Progenitor cell of endocrine pancreas (in vitro differentiated cells): ENCODE results near the gene HBG2. TPM values are rescaled to one million over a fixed set of nuclear protein-coding genes. Genes with fewer than 3 reads are reported as not detected.
"Not testable (repeated sequence)": the region's sequence is repeated elsewhere in the genome, so short reads cannot be mapped to it uniquely, and the experiment has no call there.

ENCODE experiments used
- DNase-seq: peaks from one replicate; pipeline ENCODE4 v3.0.0; 2021; ENCODE audit warnings: low spot score; ENCODE audit not compliant: unreplicated experiment
- H3K27ac Mint-ChIP-seq: 2 replicates; pipeline ENCODE4 v1.8.0; 2021; ENCODE audit warnings: mild to moderate bottlenecking, moderate library complexity, mixed read lengths
- H3K27me3 Mint-ChIP-seq: 2 replicates; pipeline ENCODE4 v1.8.0; 2021; ENCODE audit warnings: mixed read lengths
- H3K36me3 Mint-ChIP-seq: 2 replicates; pipeline ENCODE4 v1.8.0; 2022; ENCODE audit warnings: mixed read lengths; ENCODE audit not compliant: insufficient read depth
- H3K4me1 Mint-ChIP-seq: 2 replicates; pipeline ENCODE4 v1.8.0; 2021; ENCODE audit warnings: low read depth, mixed read lengths
- H3K4me3 Mint-ChIP-seq: 2 replicates; pipeline ENCODE4 v1.8.0; 2021; ENCODE audit warnings: low read depth, mild to moderate bottlenecking, moderate library complexity, mixed read lengths
- H3K9me3 Mint-ChIP-seq: 2 replicates; pipeline ENCODE4 v1.8.0; 2021; ENCODE audit warnings: low read depth, mixed read lengths
- total RNA-seq: library from RNA; stranded (reverse); gene quantifications from 2 replicates; pipeline ENCODE4 v1.2.1, GENCODE V29; 2021
- TF ChIP-seq, protein P1 (sequence below): fragments of 200-600 bp; sonication (generic); IDR thresholded peaks from one replicate; pipeline ENCODE4 v1.5.0; 2021; ENCODE audit warnings: antibody characterized with exemption, mild to moderate bottlenecking; ENCODE audit not compliant: unreplicated experiment

The HBG2 gene
- total RNA-seq, 1 donor from 2014 or later = not detected

DNA sequence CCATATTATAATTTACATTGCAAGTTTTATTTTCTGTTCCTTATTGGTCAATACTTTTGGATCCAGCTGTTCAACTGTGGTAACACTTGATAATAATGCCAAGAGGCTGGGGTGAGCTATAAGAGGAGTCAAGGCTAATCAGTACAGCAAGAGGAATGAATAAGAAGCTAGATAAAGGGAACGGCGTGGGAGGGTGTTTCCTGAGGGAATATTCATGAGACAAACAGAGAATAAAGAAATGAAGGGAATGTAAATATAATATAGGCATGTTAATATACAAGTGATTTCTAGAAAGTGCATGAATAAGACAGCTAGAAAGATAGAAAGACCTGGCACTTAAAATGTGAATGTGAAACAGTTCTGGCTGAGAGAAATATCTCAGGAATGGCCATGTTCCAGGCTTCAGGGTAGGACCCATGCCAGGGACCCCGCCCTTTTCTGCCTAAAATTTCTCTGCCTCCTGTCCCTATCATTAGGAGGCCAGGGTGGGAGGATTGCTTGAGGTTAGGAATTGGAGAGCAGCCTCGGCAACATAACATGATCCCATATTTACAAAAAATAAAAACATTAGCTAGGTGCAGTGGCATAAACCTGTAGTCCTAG is 43.2 kb upstream of the HBG2 start:
- peaks cover 3% of the 10 kb centered on the region for H3K9me3 Mint-ChIP-seq
- H3K27me3 Mint-ChIP-seq = no peaks in the 10 kb centered on the region
- no peaks in the 10 kb centered on the region for H3K4me1 Mint-ChIP-seq
- no peak for DNase-seq
- H3K4me3 Mint-ChIP-seq = no peak overlapping the region
- H3K27ac Mint-ChIP-seq = no peak overlapping the region
- TF ChIP-seq, protein P1, sequence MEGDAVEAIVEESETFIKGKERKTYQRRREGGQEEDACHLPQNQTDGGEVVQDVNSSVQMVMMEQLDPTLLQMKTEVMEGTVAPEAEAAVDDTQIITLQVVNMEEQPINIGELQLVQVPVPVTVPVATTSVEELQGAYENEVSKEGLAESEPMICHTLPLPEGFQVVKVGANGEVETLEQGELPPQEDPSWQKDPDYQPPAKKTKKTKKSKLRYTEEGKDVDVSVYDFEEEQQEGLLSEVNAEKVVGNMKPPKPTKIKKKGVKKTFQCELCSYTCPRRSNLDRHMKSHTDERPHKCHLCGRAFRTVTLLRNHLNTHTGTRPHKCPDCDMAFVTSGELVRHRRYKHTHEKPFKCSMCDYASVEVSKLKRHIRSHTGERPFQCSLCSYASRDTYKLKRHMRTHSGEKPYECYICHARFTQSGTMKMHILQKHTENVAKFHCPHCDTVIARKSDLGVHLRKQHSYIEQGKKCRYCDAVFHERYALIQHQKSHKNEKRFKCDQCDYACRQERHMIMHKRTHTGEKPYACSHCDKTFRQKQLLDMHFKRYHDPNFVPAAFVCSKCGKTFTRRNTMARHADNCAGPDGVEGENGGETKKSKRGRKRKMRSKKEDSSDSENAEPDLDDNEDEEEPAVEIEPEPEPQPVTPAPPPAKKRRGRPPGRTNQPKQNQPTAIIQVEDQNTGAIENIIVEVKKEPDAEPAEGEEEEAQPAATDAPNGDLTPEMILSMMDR = no peak
- H3K36me3 Mint-ChIP-seq = no peaks in the 10 kb centered on the region

DNA sequence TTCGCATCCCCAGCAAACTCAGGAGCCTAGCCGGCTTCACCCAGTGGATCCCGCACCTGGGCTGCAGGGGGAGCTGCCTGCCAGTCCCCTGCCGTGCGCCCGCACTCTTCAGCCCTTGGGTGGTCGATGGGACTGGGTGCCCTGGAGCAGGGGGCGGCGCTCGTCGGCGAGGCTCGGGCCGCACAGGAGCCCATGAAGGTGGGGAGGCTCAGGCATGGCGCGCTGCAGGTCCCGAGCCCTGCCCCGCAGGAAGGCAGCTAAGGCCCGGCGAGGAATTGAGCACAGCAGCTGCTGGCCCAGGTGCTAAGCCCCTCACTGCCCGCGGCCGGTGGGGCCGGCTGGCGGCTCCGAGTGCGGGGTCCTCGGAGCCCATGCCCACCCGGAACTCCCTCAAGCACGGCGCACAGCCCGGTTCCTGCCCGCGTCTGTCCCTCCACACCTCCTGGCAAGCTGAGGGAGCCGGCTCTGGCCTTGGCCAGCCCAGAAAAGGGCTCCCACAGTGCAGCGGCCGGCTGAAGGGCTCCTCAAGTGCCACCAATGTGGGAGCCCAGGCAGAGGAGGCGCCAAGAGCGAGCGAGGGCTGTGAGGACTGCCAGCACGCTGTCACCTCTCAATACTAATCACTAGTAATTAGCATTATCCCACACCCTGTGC is 39.9 kb upstream of the HBG2 start:
- not testable (repeated sequence) for H3K36me3 Mint-ChIP-seq, H3K4me1 Mint-ChIP-seq, DNase-seq, H3K27ac Mint-ChIP-seq, H3K27me3 Mint-ChIP-seq, H3K4me3 Mint-ChIP-seq, H3K9me3 Mint-ChIP-seq

DNA sequence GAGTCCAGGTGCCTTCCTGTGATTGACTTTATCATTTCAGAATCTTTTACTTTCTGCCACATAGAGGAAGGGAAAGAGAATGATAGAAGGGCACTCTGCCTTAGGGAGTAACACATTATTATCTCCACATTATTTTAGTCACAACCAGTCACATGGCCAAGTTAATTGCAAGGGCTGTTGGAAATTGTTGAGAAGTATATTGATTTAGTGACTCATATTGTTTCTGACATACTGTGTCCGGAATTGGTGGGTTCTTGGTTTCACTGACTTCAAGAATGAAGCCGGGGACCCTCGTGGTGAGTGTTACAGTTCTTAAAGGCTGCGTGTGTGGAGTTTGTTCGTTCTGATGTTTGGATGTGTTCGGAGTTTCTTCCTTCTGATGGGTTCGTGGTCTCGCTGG is 38.4 kb upstream of the HBG2 start:
- Mint-ChIP-seq H3K27ac (no peak overlapping the region), H3K4me1 (no peaks in the 10 kb centered on the region), H3K27me3 (no peaks in the 10 kb centered on the region), H3K9me3 (peaks cover 3% of the 10 kb centered on the region), H3K36me3 (no peaks in the 10 kb centered on the region), H3K4me3 (no peak overlapping the region)
- DNase-seq = no peak
- TF ChIP-seq, protein P1 = no peak

DNA sequence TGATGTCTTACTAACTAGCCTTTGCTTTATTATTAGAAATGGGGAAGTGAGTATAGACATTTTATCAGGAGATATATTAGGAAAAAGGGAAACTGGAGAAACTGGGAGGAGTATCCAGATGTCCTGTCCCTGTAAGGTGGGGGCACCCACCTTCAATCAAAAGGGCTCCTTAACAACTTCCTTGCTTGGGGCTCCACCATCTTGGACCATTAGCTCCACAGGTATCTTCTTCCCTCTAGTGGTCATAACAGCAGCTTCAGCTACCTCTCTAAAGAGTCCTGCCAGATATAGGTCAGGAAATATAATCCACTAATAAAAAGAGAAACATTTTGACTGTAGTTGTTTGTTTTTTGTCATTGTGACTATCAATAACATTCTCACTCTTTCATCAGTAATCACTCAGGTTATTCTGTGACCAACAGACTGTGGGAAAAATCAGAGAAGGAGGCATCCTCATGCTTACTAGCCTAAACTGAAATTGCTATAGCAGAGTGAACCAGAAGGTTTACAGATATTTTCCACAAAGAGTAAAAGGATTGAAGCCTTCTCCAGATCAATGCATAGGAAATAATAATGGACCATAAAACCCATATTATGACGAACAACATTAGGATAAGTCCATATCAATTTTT is 36.7 kb upstream of the HBG2 start:
- DNase-seq = no peak
- Mint-ChIP-seq H3K4me3 (no peak overlapping the region), H3K9me3 (peaks cover 3% of the 10 kb centered on the region), H3K27me3 (no peaks in the 10 kb centered on the region), H3K4me1 (no peaks in the 10 kb centered on the region), H3K27ac (no peak overlapping the region), H3K36me3 (no peaks in the 10 kb centered on the region)
- TF ChIP-seq, protein P1 = peak; percentile 53

DNA sequence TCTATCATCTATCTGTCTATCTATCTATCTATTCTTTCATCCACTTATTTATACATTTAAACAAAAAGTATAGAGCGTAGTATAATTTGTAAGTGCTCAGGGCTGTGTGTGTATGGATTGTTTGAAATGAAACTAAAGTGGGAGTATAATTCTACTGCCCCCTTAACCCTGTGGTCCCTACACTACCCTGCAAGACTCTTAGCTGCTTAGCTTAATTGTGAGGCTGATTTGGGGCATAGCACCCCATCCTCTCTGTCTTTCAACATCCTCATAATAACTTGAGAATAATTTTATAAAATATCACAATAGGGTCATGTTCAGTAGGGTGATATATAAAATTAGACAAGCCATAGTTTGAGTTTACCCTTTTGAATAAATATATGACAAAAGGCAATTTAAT is 35.5 kb upstream of the HBG2 start:
- no peak for DNase-seq
- TF ChIP-seq, protein P1 = no peak
- Mint-ChIP-seq H3K27ac (no peak overlapping the region), H3K36me3 (no peaks in the 10 kb centered on the region), H3K9me3 (peaks cover 3% of the 10 kb centered on the region), H3K27me3 (no peaks in the 10 kb centered on the region), H3K4me1 (no peaks in the 10 kb centered on the region), H3K4me3 (no peak overlapping the region)
